Heart left ventricle (tissue), 16 donors: ENCODE results near the gene LMO4. TPM values are rescaled to one million over a fixed set of nuclear protein-coding genes. Genes with fewer than 3 reads are reported as not detected.
A peak's percentile ranks its signal among the peaks of the same experiment; 100 is the strongest.

Experiments
- ATAC-seq, 4 donors: fragments of 200-7000 bp; cut with Tn5 transposase; one replicate each; pipeline ENCODE4 v1.9.1; 2020 to 2022; ENCODE audit warnings: moderate library complexity in 4 of 4, mild to moderate bottlenecking in 3 of 4, moderate number of reproducible peaks in 1 of 4
- DNase-seq, 5 donors: peaks; one replicate each; pipeline ENCODE4 v3.0.0-alpha.2; 2020
- H3K27ac ChIP-seq, 12 donors: fragments of 200-600 bp; sonication (generic) in 4 of 12; one replicate each; pipeline versions ENCODE4 v1.5.0 to v1.8.0; 2016 to 2022; ENCODE audit warnings: mild to moderate bottlenecking in 2 of 12
- H3K27me3 ChIP-seq, 9 donors: fragments of 200-600 bp; sonication (generic) in 2 of 9; one replicate each; pipeline versions ENCODE4 v1.5.1 to v1.8.0; 2016 to 2022; ENCODE audit warnings: mild to moderate bottlenecking in 3 of 9
- H3K36me3 ChIP-seq, 9 donors: fragments of 200-600 bp; sonication (generic) in 2 of 9; one replicate each; pipeline versions ENCODE4 v1.5.0 to v1.8.0; 2018 to 2022; ENCODE audit warnings: mild to moderate bottlenecking in 2 of 9
- H3K4me1 ChIP-seq, 12 donors: fragments of 200-600 bp; sonication (generic) in 4 of 12; one replicate each; pipeline versions ENCODE4 v1.5.0 to v1.8.0; 2016 to 2022; ENCODE audit warnings: mild to moderate bottlenecking in 3 of 12
- H3K4me3 ChIP-seq, 12 donors: fragments of 200-600 bp; sonication (generic) in 4 of 12; one replicate each; pipeline versions ENCODE4 v1.5.0 to v1.8.0; 2017 to 2022; ENCODE audit warnings: mild to moderate bottlenecking in 9 of 12, moderate library complexity in 4 of 12
- H3K9me3 ChIP-seq, 12 donors: fragments of 200-600 bp; sonication (generic) in 4 of 12; one replicate each; pipeline versions ENCODE4 v1.5.0 to v1.8.0; 2016 to 2022; ENCODE audit warnings: mild to moderate bottlenecking in 1 of 12
- CTCF ChIP-seq, 12 donors: fragments of 200-600 bp; sonication (generic) in 4 of 12; IDR thresholded peaks; one replicate each; pipeline versions ENCODE4 v1.5.0 to v1.8.0; 2018 to 2022; ENCODE audit warnings: antibody characterized with exemption in 12 of 12, mild to moderate bottlenecking in 5 of 12
- POLR2A ChIP-seq, 2 donors: fragments of 450-650 bp; IDR thresholded peaks; one replicate each; pipeline ENCODE4 v1.6.1; 2017; ENCODE audit warnings: antibody characterized with exemption in 2 of 2, mild to moderate bottlenecking in 2 of 2, moderate library complexity in 2 of 2
- WGBS, 4 donors: extraction: QIAGEN DNeasy Blood & Tissue Kit in 2 of 4; methylation state at CpG; one replicate each; pipeline versions ENCODE4 v1.1.5 to v1.1.7; 2013 to 2018; 5-methylcytosine and 5-hydroxymethylcytosine counted together
- intact Hi-C, 10 donors: fragments of 100-400 bp; cut with DNase I; formaldehyde crosslinking; loops; one replicate each; pipeline versions ENCODE4 v1.11.1 to v1.14.2; 2022
- polyA plus RNA-seq, 2 donors: library from polyadenylated mRNA; stranded (reverse); fragments of 200-250 nt; gene quantifications; one replicate each; pipeline ENCODE4 v1.2.3, GENCODE V29; 2013
- total RNA-seq, 9 donors: library from RNA; depleted of rRNA in 2 of 9; stranded (reverse); fragments of >200 nt in 2 of 9; fragmentation: NEBNext Ultra II Directional in 3 of 9; extraction: Animal tissue kit (Norgen Biotek cat#: 25700) in 3 of 9; gene quantifications; one replicate each; pipeline versions ENCODE4 v1.1.0 to v1.2.4, GENCODE V29; 2016 to 2023
- donor health status: ischemic (EF 13 %, LVEDD 7.1; RV severe dilation, severe dysfunction).
- donor health status: healthy with polysubstance abuse.
- donor health status: DM: no; HTN: yes; CAD: no.
- donor health status: DM: no; HTN: no; CAD: no.
- donor health status: ischemic (EF 25% LVEDD 6.9; RV normal size, moderate dysfunction).
- donor health status: ischemic (EF 25% LVEDD 5.7; RV mildly dilated, moderate dysfunction).
- donor health status: healthy.
- donor health status: DM: yes; HTN: yes; CAD: no.
- donor health status: ischemic (EF 35%, LVEDD 5.7; RV mildly dilated, moderate dysfunction).
- donor health status: nonischemic (EF 11% LVEDD 7.7; RV severe dilation, severe dysfunction).
- donor health status: DM: yes; HTN: yes; CAD: no.
- donor health status: PGD.
- donor health status: ischemic (EF 29% LVEDD 5.4; RV normal size, mild dysfunction).
- donor health status: nonischemic (EF 23%, LVEDD 6.1; RV moderate dilation, normal function).

The LMO4 gene
- total and polyA plus RNA-seq, 11 donors, result 23.3 to 60.7 (median 29.6) TPM

DNA sequence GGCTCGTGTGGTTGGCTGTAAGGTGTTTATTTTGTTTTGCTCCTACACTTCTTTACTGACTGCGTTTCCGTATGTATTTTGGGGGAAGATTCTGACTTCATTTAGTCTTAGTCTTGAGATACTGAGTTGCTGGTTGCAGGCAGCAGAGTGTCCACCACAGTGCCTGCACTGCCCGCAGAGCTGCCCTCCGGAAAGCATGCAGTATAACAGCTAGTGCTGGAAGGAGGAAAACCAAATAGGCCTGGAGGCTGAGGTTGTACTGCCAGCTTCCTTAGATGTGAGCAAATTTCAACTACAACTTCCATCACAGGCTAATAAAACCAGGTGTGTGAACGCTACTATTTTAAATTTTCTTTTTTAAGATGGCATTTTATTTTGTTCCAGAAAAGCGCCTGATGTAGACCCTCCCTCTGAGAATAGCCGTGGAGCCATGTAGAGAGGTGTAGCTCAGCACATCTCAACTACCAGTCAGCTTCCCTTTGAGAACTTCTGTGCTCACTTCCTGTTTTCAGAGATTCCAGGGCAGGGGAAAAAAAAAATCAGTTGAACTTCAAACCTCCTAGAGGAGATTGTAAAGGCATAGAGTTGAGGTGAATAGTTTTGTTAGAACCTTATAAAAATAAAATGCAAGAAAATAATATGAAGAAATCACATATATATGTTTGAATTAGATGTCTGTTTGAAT, 17.6 kb downstream of the LMO4 start:
- Histone ChIP-seq H3K9me3 (no peaks in the 10 kb centered on the region), H3K27me3 (no peaks in the 10 kb centered on the region), H3K4me1 (peaks cover 0 to 14% (median 0%) of the 10 kb centered on the region in 12 donors), H3K27ac (peak overlapping the region in 1 of 12 donors; percentile 24), H3K4me3 (no peak overlapping the region), H3K36me3 (peaks cover 0 to 69% (median 53%) of the 10 kb centered on the region in 9 donors)
- DNase-seq, result no peak
- TF ChIP-seq POLR2A (IDR thresholded peaks at IDR 0.05) (no peak), CTCF (IDR thresholded peaks at IDR 0.05) (no peak)
- no peak for ATAC-seq
- WGBS, 4 donors, result 68 to 83% (median 74%) methylated on average over 8 of the region's 8 CpGs
- intact Hi-C loops, result loop anchor here in 1 of 10 donors (10.0 kb wide), 1 partner anchor 59 kb away; no protein-coding TSS in a partner anchor

DNA sequence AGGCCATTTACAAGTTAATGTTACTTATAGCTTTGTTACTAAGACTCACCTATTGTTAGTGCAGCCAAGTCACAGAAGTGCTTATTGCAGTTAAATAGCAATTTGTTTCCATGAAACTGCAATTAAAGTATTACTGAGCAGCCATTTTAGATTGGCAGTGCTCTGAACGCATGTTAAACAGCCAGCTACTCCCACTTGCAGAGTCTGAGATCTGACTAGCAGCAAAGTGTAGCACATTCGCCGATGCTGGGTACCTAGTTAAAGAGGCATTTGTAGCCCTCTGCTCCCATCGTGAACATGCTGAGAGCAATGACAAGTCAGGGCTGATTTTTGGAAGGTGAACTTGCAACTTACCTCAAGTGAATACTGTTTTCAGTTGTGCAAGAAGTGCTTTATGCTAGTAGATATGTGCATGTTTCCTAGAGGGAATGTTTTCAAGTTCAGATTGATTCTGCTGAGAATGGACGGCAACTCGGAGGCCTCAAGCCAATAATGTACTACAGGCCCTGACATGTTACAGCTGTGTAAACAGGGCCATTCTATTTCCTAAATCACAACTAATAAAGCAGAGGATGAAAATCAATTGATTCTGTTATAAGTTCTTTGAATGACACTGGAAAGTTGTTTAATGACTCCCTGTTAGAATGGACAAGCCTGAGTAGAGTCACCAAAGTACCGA, 19.8 kb downstream of the LMO4 start:
- H3K9me3 ChIP-seq, result no peaks in the 10 kb centered on the region
- ATAC-seq, result no peak
- no peaks in the 10 kb centered on the region for H3K27me3 ChIP-seq
- H3K4me1 ChIP-seq, result peaks cover 0 to 14% (median 0%) of the 10 kb centered on the region in 12 donors
- 77 to 85% (median 78%) methylated on average over 7 of the region's 7 CpGs for WGBS, 4 donors
- no peak overlapping the region for H3K27ac ChIP-seq
- no peak for TF ChIP-seq CTCF (IDR thresholded peaks at IDR 0.05)
- TF ChIP-seq POLR2A (IDR thresholded peaks at IDR 0.05), result no peak
- intact Hi-C loops, result loop anchor here in 1 of 10 donors (10.0 kb wide), 1 partner anchor 56 kb away; no protein-coding TSS in a partner anchor
- no peak for DNase-seq
- peaks cover 0 to 47% (median 31%) of the 10 kb centered on the region in 9 donors for H3K36me3 ChIP-seq
- no peak overlapping the region for H3K4me3 ChIP-seq

DNA sequence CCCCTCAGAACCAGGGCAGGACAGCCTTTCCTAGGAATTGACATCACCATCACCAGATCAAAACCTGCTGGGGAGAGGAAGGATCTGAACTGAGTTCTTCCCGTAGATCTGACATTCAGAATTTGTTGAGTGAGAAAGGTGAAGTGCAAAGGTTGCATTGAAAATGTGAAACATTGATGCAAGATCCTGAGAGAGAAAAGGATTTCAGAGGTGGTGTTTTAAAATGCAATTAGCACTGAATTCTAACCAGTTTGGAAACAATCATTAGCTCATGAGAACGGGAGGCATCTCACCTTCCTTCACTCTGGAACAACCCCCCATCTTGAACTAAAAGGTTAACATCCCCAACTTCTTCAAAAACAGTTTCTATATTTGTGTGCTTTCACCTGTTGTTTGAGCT, 20.4 kb downstream of the LMO4 start:
- Histone ChIP-seq H3K9me3 (no peaks in the 10 kb centered on the region), H3K36me3 (peaks cover 0 to 41% (median 25%) of the 10 kb centered on the region in 9 donors), H3K27ac (no peak overlapping the region), H3K4me1 (peaks cover 0 to 14% (median 0%) of the 10 kb centered on the region in 12 donors), H3K27me3 (no peaks in the 10 kb centered on the region), H3K4me3 (no peak overlapping the region)
- 82 to 92% (median 87%) methylated on average over 2 of the region's 2 CpGs for WGBS, 4 donors
- DNase-seq (no peak), ATAC-seq (no peak)
- TF ChIP-seq CTCF (IDR thresholded peaks at IDR 0.05), result no peak
- TF ChIP-seq POLR2A (IDR thresholded peaks at IDR 0.05), result no peak
- intact Hi-C loops, result loop anchor here in 1 of 10 donors (10.0 kb wide), 1 partner anchor 56 kb away; no protein-coding TSS in a partner anchor

GRCh38 chr1:87355894-87356293, 27.2 kb downstream of the LMO4 start:
- H3K27ac ChIP-seq, result no peak overlapping the region
- DNase-seq (no peak), ATAC-seq (peak in 2 of 4 donors; percentile 27 to 41)
- intact Hi-C loops, result no loop called here
- no peak overlapping the region for H3K4me3 ChIP-seq
- no peaks in the 10 kb centered on the region for H3K27me3 ChIP-seq
- peaks cover 0 to 7% (median 0%) of the 10 kb centered on the region in 12 donors for H3K9me3 ChIP-seq
- TF ChIP-seq POLR2A (IDR thresholded peaks at IDR 0.05) (no peak), CTCF (IDR thresholded peaks at IDR 0.05) (no peak)
- H3K4me1 ChIP-seq, result peaks cover 0 to 7% (median 0%) of the 10 kb centered on the region in 12 donors
- 53 to 69% (median 60%) methylated on average over 3 of the region's 3 CpGs for WGBS, 4 donors
- no peaks in the 10 kb centered on the region for H3K36me3 ChIP-seq
